ENCODE data around the gene TMUB1.

Gene TMUB1

DNA sequence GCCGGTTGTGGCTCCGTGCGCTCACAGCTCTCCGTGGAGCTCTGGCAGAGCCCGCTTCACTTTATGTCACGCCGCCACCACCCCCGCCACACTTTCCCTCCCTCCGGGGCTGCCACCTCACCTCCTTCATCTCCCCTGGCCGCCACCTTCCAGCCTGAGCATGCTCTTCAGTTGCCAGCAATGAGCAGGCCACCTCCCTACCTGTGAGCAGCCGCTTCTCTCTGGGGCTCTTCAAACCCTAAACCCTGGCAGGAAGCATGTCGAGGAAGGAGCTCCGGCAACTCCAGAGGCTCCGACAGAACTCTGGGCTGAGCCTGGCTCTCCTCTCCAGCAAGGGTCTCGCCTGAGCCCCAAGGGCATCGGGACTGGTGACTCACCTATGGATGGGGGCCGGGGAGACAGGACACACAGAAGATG is 47.5 kb upstream of the TMUB1 start:
- Histone ChIP-seq H3K9ac (ENCODE audit: low read length) (no peak overlapping the region), H3K4me1 (ENCODE audit: control insufficient read depth in 1 of 2, insufficient read depth in 2 of 2, low read length in 2 of 2) (peaks cover 3% of the 10 kb centered on the region in 2 experiments), H3K4me2 (ENCODE audit: low read length) (no peak overlapping the region), H3K14ac (ENCODE audit: low read length) (no peak overlapping the region), H4K91ac (ENCODE audit: low read depth, low read length) (no peak overlapping the region), H4K12ac (ENCODE audit: low read depth, low read length) (no peak overlapping the region), H2BK120ac (ENCODE audit: insufficient read depth, low read length, poor library complexity) (no peak overlapping the region), H2AK5ac (ENCODE audit: low read length) (no peak overlapping the region), H3K36me3 (ENCODE audit: control insufficient read depth in 1 of 2, insufficient read depth in 2 of 2, low read length in 2 of 2) (peaks cover 91 to 92% of the 10 kb centered on the region in 2 experiments), H2BK12ac (ENCODE audit: low read length) (no peak overlapping the region), H3K27ac (ENCODE audit: low read depth, low read length) (no peak overlapping the region), H3K4me3 (ENCODE audit: low read depth, low read length) (no peak overlapping the region), H3K23ac (ENCODE audit: low read length) (no peak overlapping the region), H2AFZ (ENCODE audit: insufficient read depth, low read length, poor library complexity) (no peak overlapping the region), H3K4ac (ENCODE audit: low read depth, low read length) (no peak overlapping the region), H3K27me3 (ENCODE audit: insufficient read depth, low read length) (no peaks in the 10 kb centered on the region), H2BK5ac (ENCODE audit: low read depth, low read length, poor library complexity) (no peak overlapping the region), H3K18ac (ENCODE audit: low read length) (no peak overlapping the region), H4K8ac (ENCODE audit: low read depth, low read length) (no peak overlapping the region), H3K9me3 (ENCODE audit: insufficient read depth, low read depth, low read length) (no peaks in the 10 kb centered on the region), H3K79me1 (ENCODE audit: low read length) (peaks cover under 1% of the 10 kb centered on the region), H3K79me2 (ENCODE audit: control insufficient read depth, insufficient read depth, low read length, poor library complexity) (no peaks in the 10 kb centered on the region)
- whole genome bisulfite sequencing (ENCODE audit: extremely low coverage, insufficient coverage, insufficient read length): no CpG with 5 or more reads among the region's 17 CpGs
- no peak for DNase-seq

DNA sequence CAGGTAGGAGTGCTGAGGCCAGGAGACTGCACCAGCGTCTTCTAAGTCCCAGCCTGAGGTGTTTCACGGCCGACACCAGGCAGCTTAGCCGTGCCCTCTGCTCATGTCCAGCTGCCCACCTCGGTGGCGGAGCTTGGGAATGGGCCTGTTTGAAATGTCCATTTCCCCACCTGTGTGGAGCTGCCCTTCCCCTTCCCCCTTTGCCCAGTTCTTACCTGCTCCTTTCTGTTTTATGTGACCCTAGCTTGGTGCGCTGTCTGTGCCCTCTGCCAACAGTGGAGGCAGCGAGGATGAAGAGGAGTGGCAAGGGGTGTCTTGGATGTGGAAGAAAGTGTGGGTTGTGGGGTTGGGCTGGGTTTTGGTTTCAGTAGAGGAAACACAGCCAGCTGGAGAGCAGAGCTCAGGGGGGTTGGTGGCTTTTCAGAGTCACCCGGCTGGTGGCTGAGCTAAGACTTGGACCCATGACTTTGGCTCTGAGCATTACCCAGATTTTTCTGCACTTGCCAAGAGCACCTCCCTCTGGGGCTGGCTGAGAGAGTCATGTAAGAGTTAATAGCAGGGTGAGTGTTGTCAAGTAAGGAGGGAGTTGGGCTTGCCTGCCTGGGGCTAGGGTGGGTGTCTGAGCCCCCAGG is 46.8 kb upstream of the TMUB1 start:
- Histone ChIP-seq H2BK5ac (ENCODE audit: low read depth, low read length, poor library complexity) (no peak overlapping the region), H3K4ac (ENCODE audit: low read depth, low read length) (no peak overlapping the region), H3K23ac (ENCODE audit: low read length) (no peak overlapping the region), H3K79me2 (ENCODE audit: control insufficient read depth, insufficient read depth, low read length, poor library complexity) (no peaks in the 10 kb centered on the region), H3K4me1 (ENCODE audit: control insufficient read depth in 1 of 2, insufficient read depth in 2 of 2, low read length in 2 of 2) (peaks cover 10% of the 10 kb centered on the region in 2 experiments), H2BK12ac (ENCODE audit: low read length) (no peak overlapping the region), H2AFZ (ENCODE audit: insufficient read depth, low read length, poor library complexity) (no peak overlapping the region), H3K36me3 (ENCODE audit: control insufficient read depth in 1 of 2, insufficient read depth in 2 of 2, low read length in 2 of 2) (peaks cover 86 to 88% of the 10 kb centered on the region in 2 experiments), H3K18ac (ENCODE audit: low read length) (no peak overlapping the region), H3K27ac (ENCODE audit: low read depth, low read length) (no peak overlapping the region), H3K27me3 (ENCODE audit: insufficient read depth, low read length) (no peaks in the 10 kb centered on the region), H2BK120ac (ENCODE audit: insufficient read depth, low read length, poor library complexity) (no peak overlapping the region), H3K79me1 (ENCODE audit: low read length) (peaks cover 2% of the 10 kb centered on the region), H4K8ac (ENCODE audit: low read depth, low read length) (no peak overlapping the region), H3K4me3 (ENCODE audit: low read depth, low read length) (no peak overlapping the region), H4K91ac (ENCODE audit: low read depth, low read length) (no peak overlapping the region), H4K12ac (ENCODE audit: low read depth, low read length) (no peak overlapping the region), H3K9ac (ENCODE audit: low read length) (no peak overlapping the region), H3K9me3 (ENCODE audit: insufficient read depth, low read depth, low read length) (no peaks in the 10 kb centered on the region), H2AK5ac (ENCODE audit: low read length) (no peak overlapping the region), H3K14ac (ENCODE audit: low read length) (no peak overlapping the region), H3K4me2 (ENCODE audit: low read length) (no peak overlapping the region)
- DNase-seq: no peak
- no CpG with 5 or more reads among the region's 9 CpGs for WGBS (ENCODE audit: extremely low coverage, insufficient coverage, insufficient read length)

DNA sequence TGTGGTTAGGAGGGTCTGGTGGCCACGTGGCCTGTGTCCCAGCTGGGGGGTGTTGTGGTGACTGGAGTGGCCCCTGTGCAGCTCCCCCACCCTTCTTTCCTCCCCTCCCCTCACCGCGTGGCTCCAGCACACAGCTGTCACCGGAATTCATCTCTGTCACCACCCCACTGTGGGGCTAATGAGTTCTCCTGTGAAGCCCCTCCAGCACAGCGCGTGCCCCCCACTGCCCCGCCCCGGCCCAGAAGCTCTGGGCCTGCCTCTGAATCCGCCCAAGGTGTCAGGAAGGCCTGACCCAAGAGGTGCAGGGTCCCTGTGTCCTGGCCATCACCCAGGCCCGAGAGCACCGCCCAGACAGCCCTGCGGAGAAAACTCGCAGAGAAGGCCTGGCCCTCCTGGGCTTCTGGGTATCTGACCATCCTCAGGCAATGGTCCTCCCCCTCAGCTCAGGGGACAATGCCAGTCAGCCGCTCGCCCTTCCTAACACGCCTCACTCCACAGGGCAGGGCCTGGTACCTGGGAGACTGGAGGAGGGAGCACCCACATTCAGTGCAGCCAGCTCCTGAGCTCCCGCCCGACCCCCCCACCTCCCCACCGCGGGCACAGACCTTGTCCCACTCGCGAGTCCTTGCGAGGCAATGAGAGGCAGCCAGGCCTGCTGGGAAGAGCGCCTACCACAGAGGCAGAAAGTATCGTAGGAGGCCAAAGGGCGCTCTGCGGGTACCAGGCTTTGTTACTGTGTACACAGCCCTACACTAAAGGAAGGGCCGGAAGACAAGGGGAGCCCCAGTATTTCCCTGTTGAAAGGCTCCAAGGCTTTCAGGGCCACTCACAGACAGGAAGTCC is 46.0 kb upstream of the TMUB1 start:
- Histone ChIP-seq H3K9ac (ENCODE audit: low read length) (no peak overlapping the region), H3K27me3 (ENCODE audit: insufficient read depth, low read length) (no peaks in the 10 kb centered on the region), H3K36me3 (ENCODE audit: control insufficient read depth in 1 of 2, insufficient read depth in 2 of 2, low read length in 2 of 2) (peaks cover 86 to 88% of the 10 kb centered on the region in 2 experiments), H2AK5ac (ENCODE audit: low read length) (no peak overlapping the region), H3K4me3 (ENCODE audit: low read depth, low read length) (no peak overlapping the region), H3K18ac (ENCODE audit: low read length) (no peak overlapping the region), H2AFZ (ENCODE audit: insufficient read depth, low read length, poor library complexity) (no peak overlapping the region), H3K79me1 (ENCODE audit: low read length) (peaks cover 2% of the 10 kb centered on the region), H3K14ac (ENCODE audit: low read length) (no peak overlapping the region), H3K4me1 (ENCODE audit: control insufficient read depth in 1 of 2, insufficient read depth in 2 of 2, low read length in 2 of 2) (peaks cover 13 to 15% of the 10 kb centered on the region in 2 experiments), H3K4me2 (ENCODE audit: low read length) (no peak overlapping the region), H2BK120ac (ENCODE audit: insufficient read depth, low read length, poor library complexity) (no peak overlapping the region), H3K9me3 (ENCODE audit: insufficient read depth, low read depth, low read length) (no peaks in the 10 kb centered on the region), H3K79me2 (ENCODE audit: control insufficient read depth, insufficient read depth, low read length, poor library complexity) (no peaks in the 10 kb centered on the region), H4K8ac (ENCODE audit: low read depth, low read length) (no peak overlapping the region), H2BK5ac (ENCODE audit: low read depth, low read length, poor library complexity) (no peak overlapping the region), H4K91ac (ENCODE audit: low read depth, low read length) (no peak overlapping the region), H3K23ac (ENCODE audit: low read length) (no peak overlapping the region), H3K27ac (ENCODE audit: low read depth, low read length) (no peak overlapping the region), H2BK12ac (ENCODE audit: low read length) (no peak overlapping the region), H4K12ac (ENCODE audit: low read depth, low read length) (no peak overlapping the region), H3K4ac (ENCODE audit: low read depth, low read length) (no peak overlapping the region)
- no CpG with 5 or more reads among the region's 28 CpGs for WGBS (ENCODE audit: extremely low coverage, insufficient coverage, insufficient read length)
- no peak for DNase-seq

DNA sequence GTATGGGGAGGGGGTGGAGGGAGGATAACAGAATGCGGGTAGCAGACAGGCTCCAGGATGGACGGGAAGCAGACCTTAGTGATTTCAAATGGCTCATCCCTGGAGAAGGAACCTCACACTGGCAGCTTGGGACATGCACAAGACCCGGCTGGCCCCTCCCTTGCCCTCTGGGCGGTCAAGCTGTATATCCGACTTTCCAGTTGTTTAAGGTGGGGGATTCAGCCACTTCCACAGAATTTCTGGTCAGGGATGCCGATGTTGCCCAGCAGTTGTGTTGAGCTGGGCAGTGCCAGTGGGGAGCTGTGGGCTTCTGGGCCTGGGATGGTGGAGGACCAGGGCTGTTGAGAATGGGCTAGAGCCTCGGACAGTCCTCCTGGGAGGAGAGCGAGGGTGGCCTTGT is 45.4 kb upstream of the TMUB1 start:
- Histone ChIP-seq H4K91ac (ENCODE audit: low read depth, low read length) (no peak overlapping the region), H3K4me2 (ENCODE audit: low read length) (no peak overlapping the region), H2AFZ (ENCODE audit: insufficient read depth, low read length, poor library complexity) (no peak overlapping the region), H3K4ac (ENCODE audit: low read depth, low read length) (no peak overlapping the region), H3K9me3 (ENCODE audit: insufficient read depth, low read depth, low read length) (no peaks in the 10 kb centered on the region), H4K12ac (ENCODE audit: low read depth, low read length) (no peak overlapping the region), H3K18ac (ENCODE audit: low read length) (no peak overlapping the region), H2BK12ac (ENCODE audit: low read length) (no peak overlapping the region), H3K4me1 (ENCODE audit: control insufficient read depth in 1 of 2, insufficient read depth in 2 of 2, low read length in 2 of 2) (peaks cover 14 to 18% of the 10 kb centered on the region in 2 experiments), H3K79me1 (ENCODE audit: low read length) (peaks cover 2% of the 10 kb centered on the region), H3K4me3 (ENCODE audit: low read depth, low read length) (no peak overlapping the region), H2AK5ac (ENCODE audit: low read length) (no peak overlapping the region), H2BK120ac (ENCODE audit: insufficient read depth, low read length, poor library complexity) (no peak overlapping the region), H3K23ac (ENCODE audit: low read length) (no peak overlapping the region), H3K9ac (ENCODE audit: low read length) (no peak overlapping the region), H3K27ac (ENCODE audit: low read depth, low read length) (no peak overlapping the region), H4K8ac (ENCODE audit: low read depth, low read length) (no peak overlapping the region), H3K27me3 (ENCODE audit: insufficient read depth, low read length) (no peaks in the 10 kb centered on the region), H2BK5ac (ENCODE audit: low read depth, low read length, poor library complexity) (no peak overlapping the region), H3K36me3 (ENCODE audit: control insufficient read depth in 1 of 2, insufficient read depth in 2 of 2, low read length in 2 of 2) (peaks cover 84 to 86% of the 10 kb centered on the region in 2 experiments), H3K14ac (ENCODE audit: low read length) (no peak overlapping the region), H3K79me2 (ENCODE audit: control insufficient read depth, insufficient read depth, low read length, poor library complexity) (no peaks in the 10 kb centered on the region)
- no peak for DNase-seq
- no CpG with 5 or more reads among the region's 8 CpGs for WGBS (ENCODE audit: extremely low coverage, insufficient coverage, insufficient read length)
